ENCODE data around the gene ETDC.
"Not testable (repeated sequence)": the region's sequence is repeated elsewhere in the genome, so short reads cannot be mapped to it uniquely, and the experiment has no call there.

ETDC gene

DNA sequence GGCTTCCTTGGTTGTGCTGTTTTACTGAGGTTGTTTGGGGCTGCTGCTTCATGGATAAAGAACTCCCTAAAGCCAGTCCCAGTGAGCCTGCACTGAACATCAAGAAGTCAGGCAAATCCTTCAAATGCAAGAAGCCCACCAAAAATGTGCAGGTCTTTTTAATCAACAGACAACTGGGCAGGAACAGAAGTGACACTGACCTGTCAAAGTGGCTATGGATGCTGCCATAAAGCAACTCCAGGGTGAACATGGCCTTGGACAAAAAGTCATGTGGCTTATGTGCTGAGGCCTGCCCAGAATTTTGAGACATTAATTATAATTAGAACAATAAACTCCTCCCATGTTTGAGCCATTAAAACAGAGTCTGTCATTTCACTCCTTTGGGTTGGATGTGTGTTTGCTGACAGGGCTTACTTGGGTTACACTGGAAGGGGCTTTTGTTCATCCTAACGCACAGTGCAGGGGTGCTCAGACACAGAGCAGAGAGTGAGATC lies at the start of gene ETDC:
TSS of gene ETDC (plus strand) at position 51 of the 494 bp plus-strand sequence. CDS start at position 51, 0 bp downstream.
- no peak for DNase-seq

DNA sequence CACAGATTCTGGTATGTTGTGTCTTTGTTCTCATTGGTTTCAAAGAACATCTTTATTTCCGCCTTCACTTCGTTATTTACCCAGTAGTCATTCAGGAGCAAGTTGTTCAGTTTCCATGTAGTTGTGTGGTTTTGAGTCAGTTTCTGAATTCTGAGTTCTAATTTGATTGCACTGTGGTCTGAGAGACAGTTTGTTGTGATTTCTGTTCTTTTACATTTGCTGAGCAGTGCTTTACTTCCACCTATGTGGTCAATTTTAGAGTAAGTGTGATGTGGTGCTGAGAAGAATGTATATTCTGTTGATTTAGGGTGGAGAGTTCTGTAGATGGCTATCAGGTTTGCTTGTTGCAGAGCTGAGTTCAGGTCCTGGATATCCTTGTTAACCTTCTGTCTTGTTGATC lies 48.3 kb upstream of the ETDC start:
- DNase-seq = not testable (repeated sequence)

DNA sequence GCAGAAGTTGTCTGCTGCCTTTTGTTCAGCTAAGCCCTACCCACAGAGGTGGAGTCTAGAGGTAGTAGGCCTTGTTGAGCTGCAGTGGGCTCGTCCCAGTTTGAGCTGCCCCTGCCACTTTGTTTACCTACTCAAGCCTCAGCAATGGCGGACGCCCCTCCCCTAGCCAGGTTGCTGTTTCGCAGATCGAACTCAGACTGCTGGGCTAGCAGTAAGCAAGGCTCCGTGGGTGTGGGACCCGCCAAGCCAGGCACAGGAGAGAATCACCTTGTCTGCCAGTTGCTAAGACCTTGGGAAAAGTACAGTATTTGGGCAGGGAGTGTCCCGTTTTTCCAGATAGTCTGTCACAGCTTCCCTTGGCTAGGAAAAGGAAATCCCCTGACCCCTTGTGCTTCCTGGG lies 45.9 kb upstream of the ETDC start:
- not testable (repeated sequence) for DNase-seq

DNA sequence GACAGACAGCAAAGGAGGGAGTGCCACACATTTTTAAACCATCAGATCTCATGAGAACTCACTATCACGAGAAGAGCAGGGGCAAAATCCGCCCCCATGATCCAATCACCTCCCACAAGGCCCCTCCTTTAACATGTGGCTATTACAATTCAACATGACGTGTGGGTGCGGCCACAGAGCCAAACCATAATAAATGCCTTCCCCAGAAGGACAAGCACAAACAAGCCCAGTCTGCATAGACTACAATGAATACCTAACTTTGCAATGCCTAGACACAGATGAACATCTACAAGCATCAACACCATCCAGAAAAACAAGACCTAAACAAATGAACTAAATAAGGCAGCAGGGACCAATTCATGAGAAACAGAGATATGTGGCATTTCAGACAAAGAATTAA lies 45.1 kb upstream of the ETDC start:
- DNase-seq = no peak

DNA sequence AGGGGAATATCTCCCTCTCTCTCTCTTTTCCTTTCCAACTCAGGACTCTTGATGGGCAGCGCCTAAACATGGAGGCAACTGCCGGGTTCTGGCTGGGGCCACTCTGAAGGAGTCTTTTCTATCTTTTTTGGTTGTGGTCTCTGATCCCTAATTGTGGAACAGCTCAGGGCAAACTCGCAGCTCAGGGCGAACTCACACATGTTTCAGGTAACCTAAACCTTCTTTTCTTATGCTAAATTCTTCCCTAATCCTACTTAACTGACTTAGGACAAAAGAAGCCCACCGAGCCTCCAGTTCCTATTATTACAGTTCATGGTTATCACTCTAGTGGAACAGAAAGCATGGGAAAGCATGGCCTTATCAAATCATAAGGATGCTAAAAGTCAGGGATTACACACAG lies 36.1 kb upstream of the ETDC start:
- no peak for DNase-seq

DNA sequence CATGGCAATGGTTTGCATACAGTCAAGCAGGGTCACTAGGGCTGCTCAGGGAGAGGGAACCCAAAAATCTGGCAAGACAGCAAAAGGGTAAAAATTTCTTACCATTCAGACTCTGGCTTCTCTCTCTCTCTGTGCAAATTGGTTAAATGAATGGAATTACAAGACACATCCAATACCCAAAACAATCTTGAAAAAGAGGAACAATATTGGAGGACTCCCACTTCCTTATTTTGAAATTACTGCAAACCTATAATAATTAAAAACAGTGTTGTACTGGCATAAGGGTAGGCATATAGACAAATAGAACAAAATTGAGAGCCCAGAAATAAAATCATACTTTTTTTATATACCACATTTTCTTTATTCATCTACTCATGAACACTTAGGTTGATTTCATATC lies 33.3 kb upstream of the ETDC start:
- no peak for DNase-seq

DNA sequence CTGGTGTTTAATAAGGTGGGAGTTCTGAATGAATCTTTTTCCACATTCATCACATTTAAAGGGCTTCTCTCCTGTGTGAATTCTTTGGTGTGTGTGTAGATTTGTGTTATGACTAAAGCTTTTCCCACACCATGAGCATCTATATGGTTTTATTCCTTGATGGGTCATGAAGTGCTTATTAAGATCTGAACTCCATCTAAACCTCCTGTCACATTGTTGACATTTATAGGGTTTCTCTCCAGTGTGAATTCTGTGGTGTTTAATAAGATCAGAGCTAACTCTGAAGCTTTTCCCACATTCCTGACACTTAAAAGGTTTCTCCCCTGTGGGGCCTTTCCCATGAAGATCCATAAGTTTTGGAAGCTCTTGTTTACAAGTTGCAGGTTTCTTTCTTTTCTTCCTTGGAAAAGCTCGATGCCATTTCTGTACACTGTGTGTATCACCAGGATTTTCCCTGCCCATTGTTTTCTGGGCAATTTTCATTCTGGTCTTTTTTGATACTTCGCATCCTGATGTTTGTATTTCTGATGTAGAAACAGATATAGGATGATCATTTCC lies 21.9 kb upstream of the ETDC start:
- no peak for DNase-seq

DNA sequence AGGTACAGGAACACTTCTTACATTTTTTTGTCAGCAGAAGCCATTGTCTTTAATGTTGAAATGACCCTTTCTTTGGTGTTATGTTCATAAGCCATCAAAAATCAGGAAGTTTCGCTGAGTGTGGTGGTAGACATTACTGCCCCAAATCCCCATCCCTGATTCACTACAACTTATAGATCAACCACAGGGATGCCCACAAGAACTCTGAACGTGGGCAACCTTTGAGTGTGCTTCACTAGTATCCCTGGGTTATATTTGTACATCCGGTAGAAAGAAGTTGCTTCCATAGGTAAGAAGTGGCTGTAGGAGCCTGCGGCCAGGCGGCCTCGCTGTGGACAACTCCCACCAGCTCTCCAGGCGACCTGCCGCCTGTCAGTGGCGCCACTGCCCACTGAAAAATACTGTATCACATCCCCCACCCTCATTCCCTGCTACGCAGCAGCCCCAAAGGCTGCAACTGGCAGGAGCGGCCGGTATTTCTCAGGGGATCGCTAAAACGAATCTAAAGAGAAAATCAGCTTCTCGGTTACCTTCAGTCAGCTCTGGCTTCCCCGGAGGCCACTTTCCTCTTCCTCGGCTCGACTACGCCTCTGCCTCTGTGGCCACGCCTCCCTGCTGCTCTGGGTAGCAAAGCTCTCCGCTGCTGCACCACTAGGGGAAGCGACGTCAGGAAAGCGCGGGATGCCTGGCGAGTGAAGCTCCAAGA lies 13.9 kb upstream of the ETDC start:
- DNase-seq = no peak

DNA sequence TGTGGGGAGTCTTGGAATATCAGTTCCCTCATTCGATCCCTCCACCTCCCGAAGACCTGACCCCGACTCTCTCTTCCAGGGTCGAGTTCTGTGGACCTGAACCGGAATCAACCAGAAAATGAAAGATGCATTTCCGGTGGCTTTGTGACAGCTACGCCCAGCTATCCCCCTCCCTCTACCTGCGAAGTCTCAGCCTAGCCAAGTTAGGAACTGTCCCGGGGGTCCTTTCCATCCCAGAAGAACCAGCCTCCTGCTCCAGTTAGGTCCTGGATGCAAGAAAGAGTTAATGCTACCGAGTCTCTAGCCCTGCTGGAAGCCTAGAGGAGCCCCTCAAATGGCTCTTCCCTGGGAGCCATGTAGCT lies 13.4 kb upstream of the ETDC start:
- no peak for DNase-seq

DNA sequence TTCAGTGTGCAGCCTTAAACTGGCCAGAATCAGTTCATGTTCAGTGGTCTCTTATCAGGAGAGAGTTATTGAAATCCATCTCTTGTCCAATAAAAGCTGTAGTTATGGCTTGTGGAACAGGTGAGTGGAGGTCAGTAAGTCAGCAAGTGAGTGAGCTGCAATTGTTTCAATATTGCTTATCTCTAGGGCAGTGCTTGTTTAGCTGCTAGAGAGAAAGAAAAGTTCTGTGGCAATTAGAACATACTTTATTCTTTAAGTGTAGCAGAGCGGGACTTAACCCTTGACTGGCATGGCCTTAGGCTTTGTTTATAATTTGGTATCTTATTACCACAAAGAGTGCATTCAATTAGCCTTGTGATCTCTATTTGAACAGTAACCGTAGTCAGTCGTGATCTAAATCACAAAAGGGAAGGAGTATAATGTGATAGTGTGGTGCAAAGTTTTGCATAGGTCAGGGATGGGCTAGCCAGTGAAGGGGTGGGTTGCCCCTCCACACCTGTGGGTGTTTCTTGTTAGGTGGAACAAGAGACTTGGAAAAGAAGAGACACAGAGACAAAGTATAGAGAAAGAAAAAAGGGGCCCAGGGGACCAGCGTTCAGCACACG lies 6.9 kb upstream of the ETDC start:
- no peak for DNase-seq

DNA sequence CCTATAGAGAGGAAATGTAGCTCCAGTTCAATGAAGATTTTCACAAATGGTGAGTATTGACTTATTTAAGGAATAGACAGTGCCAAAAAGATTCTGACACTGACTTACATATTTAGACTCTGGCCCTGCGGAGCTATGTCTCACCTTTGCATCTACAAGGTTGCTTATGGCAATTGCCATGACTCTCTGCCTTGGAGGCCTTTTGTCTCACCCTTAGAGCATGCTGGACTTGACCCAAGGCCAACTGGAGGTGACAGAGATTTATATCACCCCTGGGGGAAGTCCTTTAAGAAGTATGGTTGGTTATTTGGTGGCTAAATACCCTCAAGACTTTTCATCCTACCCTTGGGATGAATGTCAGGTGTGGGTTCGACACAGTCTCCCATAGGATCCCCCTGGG lies 4.5 kb upstream of the ETDC start:
- DNase-seq = no peak

DNA sequence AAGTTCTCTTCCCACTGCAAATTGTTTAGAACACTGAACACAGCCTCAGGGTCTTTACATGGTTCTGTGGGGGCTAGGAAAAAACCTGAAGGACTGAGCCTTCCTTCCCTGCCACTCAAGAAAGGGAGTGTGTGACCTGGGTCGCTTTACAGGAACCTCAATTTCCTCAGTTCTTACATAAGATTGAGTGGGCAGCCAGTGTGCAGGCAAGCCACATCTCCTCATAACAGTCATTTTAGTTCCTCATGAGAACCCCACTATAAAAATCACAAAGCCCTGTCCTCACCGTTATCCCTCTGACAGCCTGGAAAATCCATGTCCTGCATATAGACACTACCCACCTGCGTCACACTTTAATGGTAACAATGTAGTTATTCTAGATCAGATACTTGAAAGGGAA lies 2.1 kb upstream of the ETDC start:
- no peak for DNase-seq

DNA sequence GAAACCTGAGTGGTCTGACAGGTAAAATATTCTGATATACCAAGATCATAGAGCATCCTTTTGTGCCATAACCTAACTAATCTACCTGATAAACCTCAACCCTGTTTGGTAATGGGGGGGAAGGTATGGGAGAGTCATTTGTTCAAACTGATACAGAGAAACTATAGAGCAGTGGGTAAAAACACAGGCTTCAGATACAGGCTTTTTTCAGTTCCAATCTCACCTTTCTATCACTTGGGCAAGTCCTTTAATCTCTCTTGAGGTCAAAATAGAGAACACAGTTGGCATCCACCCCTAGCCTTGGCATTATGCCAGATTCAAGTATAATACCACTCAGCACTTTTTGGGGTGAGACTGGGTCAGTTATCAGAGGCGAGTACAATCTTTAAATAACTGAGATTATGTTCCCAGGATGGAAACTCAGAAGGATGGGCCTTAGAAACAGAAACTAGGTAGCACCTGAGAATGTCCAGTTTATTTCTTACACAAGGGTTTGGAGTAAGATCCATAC lies 880 bp upstream of the ETDC start:
- DNase-seq = no peak

DNA sequence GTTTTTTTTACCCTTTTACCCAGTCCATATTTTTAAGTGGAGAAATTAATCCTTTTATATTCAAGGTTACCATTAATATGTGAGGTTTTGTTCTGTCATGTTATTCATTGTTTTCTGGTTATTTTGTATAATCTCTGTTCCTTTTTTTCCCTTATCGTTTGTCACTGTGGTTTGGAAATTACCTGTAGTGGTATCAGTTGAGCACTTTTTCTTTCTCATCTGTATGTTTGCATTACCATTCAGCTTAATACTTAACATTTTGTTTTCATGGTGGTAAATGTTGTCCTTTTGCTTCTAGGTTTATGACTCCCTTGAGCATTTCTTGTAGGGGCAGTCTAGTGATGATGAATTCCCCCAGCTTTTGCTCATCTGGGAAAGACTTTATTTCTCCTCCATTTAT lies 6.6 kb downstream of the ETDC start:
- DNase-seq = no peak

DNA sequence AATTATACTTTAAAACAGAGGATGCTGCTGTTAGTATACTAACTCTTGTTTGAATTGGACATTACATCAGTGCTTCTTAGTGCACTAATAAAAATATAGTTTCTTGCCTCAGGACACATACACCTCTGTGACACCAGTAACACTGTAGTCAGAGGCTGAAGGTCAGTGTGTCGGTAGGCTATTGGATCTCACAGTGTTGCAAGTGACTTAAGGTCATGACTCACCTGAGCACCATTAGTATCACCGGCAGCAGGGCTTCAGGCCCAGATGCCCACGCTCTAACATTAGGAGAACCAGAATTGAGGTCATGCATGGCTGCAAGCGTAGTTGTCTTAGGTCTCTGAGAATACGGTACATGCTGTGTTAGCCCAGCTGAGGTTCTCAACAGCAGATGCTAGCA lies 15.2 kb downstream of the ETDC start:
- no peak for DNase-seq

DNA sequence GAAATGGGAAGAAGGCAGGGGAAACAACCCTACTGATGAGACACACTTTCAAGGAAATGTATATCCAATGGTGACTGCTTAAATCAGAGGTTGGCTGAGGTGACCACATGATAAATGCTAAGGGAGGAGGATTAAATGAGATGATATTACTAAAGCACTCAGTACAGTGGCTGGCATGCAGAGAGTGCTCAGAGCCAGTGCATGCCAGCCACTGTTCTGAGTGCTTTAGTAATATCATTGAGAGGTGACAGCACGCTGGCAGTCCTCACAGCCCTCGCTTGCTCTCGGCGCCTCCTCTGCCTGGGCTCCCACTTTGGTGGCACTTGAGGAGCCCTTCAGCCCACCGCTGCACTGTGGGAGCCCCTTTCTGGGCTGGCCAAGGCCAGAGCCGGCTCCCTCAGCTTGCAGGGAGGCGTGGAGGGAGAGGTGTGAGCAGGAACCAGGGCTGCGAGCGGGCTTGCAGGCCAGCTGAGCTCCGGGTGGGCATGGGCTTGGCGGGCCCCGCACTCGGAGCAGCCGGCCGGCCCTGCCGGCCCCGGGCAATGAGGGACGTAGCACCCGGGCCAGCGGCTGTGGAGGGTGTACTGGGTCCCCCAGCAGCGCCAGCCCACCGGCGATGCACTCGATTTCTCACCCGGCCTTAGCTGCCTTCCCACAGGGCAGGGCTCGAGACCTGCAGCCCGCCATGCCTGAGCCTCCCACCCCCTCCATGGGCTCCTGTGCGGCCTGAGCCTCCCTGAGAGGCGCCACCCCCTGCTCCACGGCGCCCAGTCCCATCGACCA lies 15.9 kb downstream of the ETDC start:
- not testable (repeated sequence) for DNase-seq

DNA sequence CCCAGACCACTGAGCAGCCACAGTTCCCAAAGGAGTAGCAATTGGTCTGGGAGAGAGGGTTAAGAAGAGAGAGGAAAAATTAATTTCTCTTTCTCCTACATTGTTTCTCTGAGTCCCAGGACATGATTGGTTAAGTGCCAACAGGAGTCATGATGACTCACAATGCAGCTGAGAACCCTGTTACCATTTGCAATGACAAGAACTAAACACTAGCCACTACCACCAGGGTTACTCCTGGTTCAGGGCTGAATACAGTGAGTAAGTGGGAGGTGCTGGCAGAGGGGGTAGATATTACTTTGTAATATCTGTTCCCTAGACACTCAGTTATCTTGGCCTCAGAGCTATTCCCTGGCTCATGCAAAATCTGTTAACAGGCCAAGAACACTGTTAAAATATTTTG lies 18.0 kb downstream of the ETDC start:
- DNase-seq = no peak

DNA sequence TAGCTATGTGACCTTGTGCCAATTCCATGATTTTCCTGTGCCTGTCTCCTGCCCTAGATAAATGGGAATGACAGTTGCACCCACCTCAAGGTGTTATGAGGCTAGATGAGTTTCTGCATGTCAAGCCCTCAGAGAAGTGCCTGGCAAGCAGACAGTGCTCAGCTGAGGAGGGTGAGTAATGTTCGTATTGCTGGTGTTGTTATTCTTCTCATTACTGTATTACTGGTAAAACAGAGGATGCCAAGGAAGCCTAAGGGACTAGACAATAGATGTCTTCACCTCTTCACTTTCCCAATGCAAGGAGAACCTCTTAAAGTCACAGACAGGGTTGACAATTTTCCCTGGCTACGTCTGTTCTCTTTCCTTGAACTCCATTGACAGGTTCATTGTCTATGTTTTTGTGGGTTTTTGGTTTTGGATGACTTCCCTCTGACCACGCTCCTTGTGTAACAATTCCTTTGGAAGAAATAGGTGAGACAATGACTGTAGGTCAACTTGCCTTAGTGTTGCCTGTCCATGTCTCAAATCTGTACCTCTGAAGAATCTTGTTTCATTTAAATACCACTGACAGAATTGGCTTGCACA lies 19.2 kb downstream of the ETDC start:
- no peak for DNase-seq

DNA sequence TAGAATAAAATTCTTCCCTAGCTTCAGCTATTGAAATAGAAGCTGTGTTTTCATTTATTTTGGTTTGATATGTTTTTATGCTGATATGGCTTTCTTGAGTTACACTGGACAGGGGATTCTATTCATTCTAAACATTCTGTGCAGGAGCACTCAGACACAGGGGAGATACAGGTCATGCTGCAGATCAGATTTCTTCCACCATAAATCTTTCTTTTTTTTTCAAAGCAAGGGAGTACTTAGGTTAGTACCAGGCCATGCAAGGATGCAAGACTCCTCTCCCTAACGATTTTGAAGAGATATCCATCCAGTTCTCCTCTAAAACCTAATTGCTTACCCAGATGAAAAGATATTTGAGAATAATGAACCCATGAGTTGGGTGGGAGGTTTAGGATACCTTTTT lies 21.4 kb downstream of the ETDC start:
- no peak for DNase-seq

DNA sequence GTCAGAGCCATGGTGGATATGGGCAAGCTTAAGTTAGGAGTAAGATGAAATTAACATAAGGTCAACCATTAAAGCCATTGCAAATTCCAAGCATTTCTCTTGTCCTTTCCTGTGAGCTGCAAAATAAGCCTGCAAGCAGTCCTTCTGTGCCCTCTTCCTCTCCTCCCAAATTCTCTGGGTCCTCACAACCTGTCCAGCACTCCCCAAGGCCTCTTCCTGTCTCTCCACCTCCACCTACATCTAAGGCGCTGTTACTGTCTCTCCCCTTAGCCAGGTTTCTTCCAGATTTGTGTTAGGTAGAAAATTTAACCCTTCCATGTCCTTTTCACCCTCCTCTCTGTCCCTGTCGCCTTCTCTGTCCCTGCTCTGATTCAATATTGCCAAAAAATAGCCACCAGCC lies 22.2 kb downstream of the ETDC start:
- no peak for DNase-seq

DNA sequence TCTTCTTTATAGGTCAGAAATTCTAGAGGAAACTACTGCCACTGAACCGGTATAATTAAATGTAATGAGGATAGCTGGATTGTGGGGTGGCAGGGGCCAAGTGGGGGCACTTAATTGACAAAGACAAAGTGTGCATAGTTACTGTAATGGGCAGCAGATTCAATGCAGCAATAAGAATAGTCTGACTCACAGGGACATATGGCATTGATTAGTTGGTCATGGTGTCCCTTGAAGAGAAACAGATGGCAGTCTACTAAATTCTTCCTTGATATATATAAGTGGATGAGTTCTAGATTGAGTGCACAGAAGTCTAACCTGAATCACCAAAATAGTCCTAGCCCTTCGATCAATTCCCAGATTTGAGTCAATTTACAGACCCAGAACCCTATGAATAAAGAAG lies 31.6 kb downstream of the ETDC start:
- no peak for DNase-seq

DNA sequence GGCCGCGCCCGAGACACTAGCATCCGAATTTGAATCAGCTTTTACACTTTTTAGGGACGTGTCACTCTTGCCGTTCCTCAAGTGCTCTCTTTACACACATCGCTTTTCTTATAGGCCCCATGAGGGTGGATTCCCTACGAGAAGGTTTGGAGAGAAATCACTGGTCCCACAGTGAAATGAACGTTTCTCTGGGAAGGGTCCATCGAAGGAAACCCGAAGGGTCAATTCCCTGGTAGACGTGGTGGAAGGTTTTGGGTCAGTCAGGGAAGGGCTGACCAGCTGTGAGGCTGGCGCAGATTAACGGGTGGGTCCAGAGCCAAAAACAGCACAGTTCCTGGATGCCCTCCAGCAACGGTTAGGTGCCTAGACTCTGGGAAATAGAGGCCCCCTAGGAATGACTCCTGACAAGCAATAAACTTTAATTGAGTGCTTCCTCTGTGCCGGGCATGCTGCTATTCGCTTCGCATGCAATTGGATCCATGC lies 35.9 kb downstream of the ETDC start:
- DNase-seq = no peak

DNA sequence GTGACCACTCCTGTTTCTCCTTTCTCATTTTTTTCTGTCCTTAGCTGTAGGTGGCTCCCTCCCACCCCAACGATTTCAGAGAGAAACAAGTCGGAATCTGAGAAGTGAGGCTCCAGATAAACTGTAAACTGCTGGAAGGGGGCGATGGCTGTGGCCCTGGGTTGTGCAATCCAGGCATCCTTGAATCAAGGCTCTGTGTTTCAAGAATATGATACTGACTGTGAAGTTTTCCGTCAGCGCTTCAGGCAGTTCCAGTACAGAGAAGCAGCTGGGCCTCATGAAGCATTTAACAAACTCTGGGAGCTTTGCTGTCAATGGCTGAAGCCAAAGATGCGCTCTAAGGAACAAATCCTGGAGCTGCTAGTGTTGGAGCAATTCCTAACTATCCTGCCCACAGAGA lies 37.7 kb downstream of the ETDC start:
- DNase-seq = no peak

All from NCI-H510A (cell line).